ENCODE measurements around the gene MYDGF.

- TF ChIP-seq POLR2AphosphoS5 (IDR thresholded peaks at IDR 0.05; ENCODE audit: low read depth) = no peak
- no peak for TF ChIP-seq CTCF (IDR thresholded peaks at IDR 0.05; ENCODE audit: insufficient read depth, low read length)
Measured at GRCh38 chr19:4707322-4707721, 37.2 kb upstream of the MYDGF start.
